Caco-2 (cell line): Measurements from ENCODE around the gene FAM170B. TPM values are rescaled to one million over a fixed set of nuclear protein-coding genes. Genes with fewer than 3 reads are reported as not detected.

Source experiments
- BruUV-seq: library from RNA; stranded (reverse); fragments of 400-500 nt; replicated peaks from 2 replicates; lab custom pipeline; 2021; lab: Mats Ljungman, UMichigan
- CTCF ChIA-PET: fragments of 300-600 bp; sonication (Branson Sonifier 250); formaldehyde crosslinking; loops from one replicate; lab custom pipeline; 2022; ENCODE audit warnings: antibody characterized with exemption; lab: Charles Lee
- POLR2A ChIA-PET: fragments of 300-600 bp; sonication (Branson Sonifier 250); formaldehyde crosslinking; loops from one replicate; lab custom pipeline; 2022; ENCODE audit warnings: antibody characterized with exemption; lab: Charles Lee
- DNase-seq, 2 experiments: peaks; one replicate each; pipeline versions ENCODE4 v3.0.0 to v3.0.0-alpha.2; 2020 to 2022
- H3K27me3 ChIP-seq: replicated peaks from 2 replicates; pipeline ENCODE4 v1.6.0; 2011; ENCODE audit warnings: low read length; ENCODE audit not compliant: control insufficient read depth, insufficient read depth
- H3K36me3 ChIP-seq: 2 replicates; pipeline ENCODE4 v1.5.1; 2011; ENCODE audit warnings: low read length; ENCODE audit not compliant: control insufficient read depth, insufficient read depth
- H3K4me1 ChIP-seq: fragments of 250-450 bp; sonication (Bioruptor Pico); 2 replicates; pipeline ENCODE4 v1.5.1; 2020; ENCODE audit warnings: mild to moderate bottlenecking
- H3K4me3 ChIP-seq: 2 replicates; pipeline ENCODE4 v1.5.1; 2011; ENCODE audit warnings: low read depth, mild to moderate bottlenecking, control low read depth, low read length
- H3K9me3 ChIP-seq: fragments of 250-450 bp; sonication (Bioruptor Pico); 2 replicates; pipeline ENCODE4 v1.5.1; 2020; ENCODE audit warnings: mild to moderate bottlenecking, moderate library complexity
- H3K27ac Mint-ChIP-seq: one replicate; pipeline ENCODE4 v1.8.0; 2022; ENCODE audit warnings: mixed read lengths; ENCODE audit not compliant: unreplicated experiment
- H3K27me3 Mint-ChIP-seq: one replicate; pipeline ENCODE4 v1.8.0; 2022; ENCODE audit warnings: mixed read lengths; ENCODE audit not compliant: insufficient read depth, unreplicated experiment
- H3K36me3 Mint-ChIP-seq: one replicate; pipeline ENCODE4 v1.8.0; 2022; ENCODE audit warnings: mild to moderate bottlenecking, mixed read lengths; ENCODE audit not compliant: insufficient read depth, unreplicated experiment
- H3K4me1 Mint-ChIP-seq: one replicate; pipeline ENCODE4 v1.8.0; 2022; ENCODE audit warnings: low read depth, mixed read lengths; ENCODE audit not compliant: unreplicated experiment
- H3K4me3 Mint-ChIP-seq: one replicate; pipeline ENCODE4 v1.8.0; 2022; ENCODE audit warnings: mild to moderate bottlenecking, moderate library complexity, mixed read lengths; ENCODE audit not compliant: unreplicated experiment
- H3K9me3 Mint-ChIP-seq: one replicate; pipeline ENCODE4 v1.8.0; 2022; ENCODE audit warnings: mixed read lengths; ENCODE audit not compliant: unreplicated experiment
- CTCF ChIP-seq, 2 experiments: fragments of 200-600 bp in 1 of 2; IDR thresholded peaks; 1 replicate in 1 of 2; 2 replicates in 1 of 2; pipeline versions ENCODE4 v1.5.1 to v1.8.0; 2011 to 2022; ENCODE audit warnings: antibody characterized with exemption in 1 of 2, control low read depth in 1 of 2, inconsistent platforms in 1 of 2, low read depth in 1 of 2, low read length in 1 of 2, mild to moderate bottlenecking in 1 of 2, moderate library complexity in 1 of 2; ENCODE audit not compliant: insufficient read depth in 1 of 2, severe bottlenecking in 1 of 2, unreplicated experiment in 1 of 2
- intact Hi-C: fragments of 100-400 bp; cut with micrococcal nuclease; formaldehyde crosslinking; loops from one replicate; pipeline ENCODE4 v1.10.0; 2022; ENCODE audit not compliant: unreplicated experiment
- total RNA-seq: library from RNA; stranded (reverse); gene quantifications from 2 replicates; pipeline ENCODE4 v1.2.3, GENCODE V29; 2022

The FAM170B gene
- total RNA-seq, 1 experiment from 2014 or later, result not detected

GRCh38 chr10:49165259-49165658 lies 31.4 kb upstream of the FAM170B start:
- Mint-ChIP-seq H3K27ac (no peak overlapping the region), H3K36me3 (no peaks in the 10 kb centered on the region), H3K4me3 (no peak overlapping the region), H3K27me3 (peaks cover 23% of the 10 kb centered on the region), H3K9me3 (no peaks in the 10 kb centered on the region), H3K4me1 (no peaks in the 10 kb centered on the region)
- Histone ChIP-seq H3K4me1 (no peaks in the 10 kb centered on the region), H3K4me3 (no peak overlapping the region), H3K9me3 (no peaks in the 10 kb centered on the region), H3K27me3 (no peaks in the 10 kb centered on the region; the same call in 1 of the 2 replicates), H3K36me3 (no peaks in the 10 kb centered on the region)
- no TSS peak for BruUV-seq
- no peak for DNase-seq
- no peak for TF ChIP-seq CTCF (IDR thresholded peaks at IDR 0.05; ENCODE audit: insufficient read depth in 1 of 2, low read depth in 1 of 2, low read length in 1 of 2, severe bottlenecking in 1 of 2, unreplicated experiment in 1 of 2)
- intact Hi-C loops, result loop anchor here (2.0 kb wide), 1 partner anchor 164 kb away; no protein-coding TSS in a partner anchor
- POLR2A ChIA-PET, result no interaction called here
- CTCF ChIA-PET, result interaction anchor here (1.1 to 1.3 kb wide), 2 partner anchors 164 to 509 kb away, joined by 8 to 15 read pairs; no protein-coding TSS in a partner anchor

- intact Hi-C loops, result loop anchor here (1.0 to 2.0 kb wide), 4 partner anchors 164 to 506 kb away; no protein-coding TSS in a partner anchor
- no peaks in the 10 kb centered on the region for H3K36me3 Mint-ChIP-seq
- ChIA-PET CTCF (interaction anchor here (0.6 to 2.7 kb wide), 8 partner anchors 9 to 509 kb away, joined by 3 to 18 read pairs (median 6); no protein-coding TSS in a partner anchor), POLR2A (no interaction called here)
- no peak overlapping the region for H3K27ac Mint-ChIP-seq
- no peaks in the 10 kb centered on the region for H3K9me3 ChIP-seq
- peak in 1 of 2 experiments; percentile 68 for DNase-seq
- H3K4me1 Mint-ChIP-seq, result no peaks in the 10 kb centered on the region
- no peak overlapping the region for H3K4me3 Mint-ChIP-seq
- H3K27me3 ChIP-seq, result no peaks in the 10 kb centered on the region; the same call in 1 of the 2 replicates
- no peak overlapping the region for H3K4me3 ChIP-seq
- H3K36me3 ChIP-seq, result no peaks in the 10 kb centered on the region
- H3K27me3 Mint-ChIP-seq, result peaks cover 24% of the 10 kb centered on the region
- H3K9me3 Mint-ChIP-seq, result no peaks in the 10 kb centered on the region
- no TSS peak for BruUV-seq
- no peaks in the 10 kb centered on the region for H3K4me1 ChIP-seq
- peak; percentile 63 to 94 for TF ChIP-seq CTCF (IDR thresholded peaks at IDR 0.05; ENCODE audit: insufficient read depth in 1 of 2, low read depth in 1 of 2, low read length in 1 of 2, severe bottlenecking in 1 of 2, unreplicated experiment in 1 of 2)
Observed at GRCh38 chr10:49164559-49165188, 30.9 kb upstream of the FAM170B start.

GRCh38 chr10:49163741-49164140 lies 29.9 kb upstream of the FAM170B start:
- Histone ChIP-seq H3K36me3 (no peaks in the 10 kb centered on the region), H3K27me3 (no peaks in the 10 kb centered on the region; the same call in 1 of the 2 replicates), H3K9me3 (no peaks in the 10 kb centered on the region), H3K4me3 (no peak overlapping the region), H3K4me1 (no peaks in the 10 kb centered on the region)
- Mint-ChIP-seq H3K36me3 (no peaks in the 10 kb centered on the region), H3K9me3 (no peaks in the 10 kb centered on the region), H3K4me1 (no peaks in the 10 kb centered on the region), H3K4me3 (no peak overlapping the region), H3K27ac (no peak overlapping the region), H3K27me3 (peaks cover 28% of the 10 kb centered on the region)
- DNase-seq, result no peak
- BruUV-seq, result no TSS peak
- intact Hi-C loops, result loop anchor here (1.0 to 2.0 kb wide), 4 partner anchors 163 to 505 kb away; no protein-coding TSS in a partner anchor
- TF ChIP-seq CTCF (IDR thresholded peaks at IDR 0.05; ENCODE audit: insufficient read depth in 1 of 2, low read depth in 1 of 2, low read length in 1 of 2, severe bottlenecking in 1 of 2, unreplicated experiment in 1 of 2), result no peak
- CTCF ChIA-PET, result interaction anchor here (1.8 to 2.7 kb wide), 2 partner anchors 188 to 506 kb away, joined by 17 to 18 read pairs; no protein-coding TSS in a partner anchor
- POLR2A ChIA-PET, result no interaction called here
